Measurements from ENCODE around the gene C11orf58.
A peak's percentile ranks its signal among the peaks of the same experiment; 100 is the strongest.

The C11orf58 gene

DNA sequence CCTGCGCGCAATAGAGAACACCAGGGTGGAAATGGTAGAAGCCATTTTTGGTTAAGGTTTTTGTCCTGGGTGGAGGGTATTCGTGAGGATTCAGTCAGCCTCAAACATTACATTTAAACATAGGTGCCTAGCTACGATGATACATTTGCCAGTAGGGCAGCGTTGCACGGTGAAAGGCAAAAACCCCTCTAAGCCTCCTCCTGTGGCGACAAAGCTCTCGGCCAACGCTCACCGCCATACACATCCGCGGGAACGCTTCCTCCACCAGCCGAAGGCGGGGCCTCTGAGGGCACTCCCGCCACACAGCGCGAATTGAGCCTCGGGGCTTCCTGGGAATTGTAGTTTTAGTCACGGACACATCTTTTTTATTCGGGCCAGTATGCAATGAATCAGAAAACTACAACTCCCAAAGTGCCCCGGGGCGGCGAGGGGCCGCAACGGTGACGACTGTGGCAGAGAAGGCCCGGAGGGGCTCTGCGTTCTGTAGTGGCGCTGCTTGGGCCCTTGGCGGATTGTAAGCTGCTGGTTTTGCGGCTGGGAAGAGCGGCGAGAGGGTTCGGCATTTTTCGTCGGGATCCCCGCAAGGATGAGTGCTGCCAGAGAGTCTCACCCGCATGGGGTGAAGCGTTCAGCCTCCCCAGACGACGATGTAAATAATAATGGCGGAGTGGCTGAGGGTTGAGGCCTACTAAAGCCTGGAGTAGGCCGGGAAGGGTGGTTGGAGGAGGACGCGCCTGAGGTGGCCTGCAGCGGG is at the start of gene C11orf58:
TSS of gene C11orf58 (plus strand) at position 455 of the 754 bp plus-strand sequence. CDS start at position 587, 132 bp downstream.
- peak; percentile 97 for DNase-seq

- no peak for DNase-seq
Observed at GRCh38 chr11:16690086-16690485, 48.4 kb upstream of the C11orf58 start.

DNA sequence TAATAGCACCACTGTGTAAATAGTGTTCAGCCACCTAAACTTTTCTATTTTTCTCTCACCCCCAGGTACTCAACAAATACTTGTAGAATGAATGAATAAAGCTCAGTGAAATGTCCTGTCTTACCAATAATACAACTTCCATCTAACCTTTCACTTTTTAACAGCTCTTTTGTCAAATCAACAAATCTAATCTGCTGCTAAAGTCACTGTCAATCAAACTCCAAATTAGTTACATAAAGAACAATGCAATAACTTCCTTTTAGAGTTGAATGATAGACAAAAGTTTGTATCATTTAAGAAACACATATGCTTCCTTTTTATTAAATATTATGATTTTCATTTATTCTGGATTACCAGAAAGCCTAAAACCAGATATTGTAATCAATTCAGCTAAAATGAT is 34.7 kb upstream of the C11orf58 start:
- no peak for DNase-seq

DNA sequence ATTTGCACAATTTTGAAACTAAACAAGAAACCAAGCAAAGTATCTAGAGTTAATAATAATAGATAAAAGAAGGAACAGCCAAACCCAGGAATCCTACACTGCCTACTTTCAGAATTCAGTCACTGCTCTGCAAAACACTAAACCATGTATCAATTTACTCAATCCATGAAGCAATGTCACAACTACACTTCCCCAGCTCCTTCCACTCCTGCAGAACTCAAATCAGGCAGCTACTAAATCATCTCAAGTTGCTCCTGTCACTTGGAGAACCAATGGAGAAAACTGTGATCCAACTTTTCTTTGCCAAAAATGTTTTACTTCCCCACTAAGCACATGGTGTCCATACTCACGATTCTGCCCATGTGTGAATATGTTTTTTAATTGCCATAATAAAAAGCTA is 24.9 kb upstream of the C11orf58 start:
- no peak for DNase-seq

GRCh38 chr11:16722581-16723344 is 15.7 kb upstream of the C11orf58 start:
- no peak for DNase-seq

- no peak for DNase-seq
Observed at GRCh38 chr11:16727806-16728205, 10.6 kb upstream of the C11orf58 start.

- DNase-seq = no peak
Observed at GRCh38 chr11:16737818-16738192, 642 bp upstream of the C11orf58 start.

- DNase-seq = no peak
Observed at GRCh38 chr11:16738947-16739815, 734 bp downstream of the C11orf58 start.

GRCh38 chr11:16741473-16741872 is 3.0 kb downstream of the C11orf58 start:
- no peak for DNase-seq

- DNase-seq = no peak
Observed at GRCh38 chr11:16743478-16743877, 5.0 kb downstream of the C11orf58 start.

DNA sequence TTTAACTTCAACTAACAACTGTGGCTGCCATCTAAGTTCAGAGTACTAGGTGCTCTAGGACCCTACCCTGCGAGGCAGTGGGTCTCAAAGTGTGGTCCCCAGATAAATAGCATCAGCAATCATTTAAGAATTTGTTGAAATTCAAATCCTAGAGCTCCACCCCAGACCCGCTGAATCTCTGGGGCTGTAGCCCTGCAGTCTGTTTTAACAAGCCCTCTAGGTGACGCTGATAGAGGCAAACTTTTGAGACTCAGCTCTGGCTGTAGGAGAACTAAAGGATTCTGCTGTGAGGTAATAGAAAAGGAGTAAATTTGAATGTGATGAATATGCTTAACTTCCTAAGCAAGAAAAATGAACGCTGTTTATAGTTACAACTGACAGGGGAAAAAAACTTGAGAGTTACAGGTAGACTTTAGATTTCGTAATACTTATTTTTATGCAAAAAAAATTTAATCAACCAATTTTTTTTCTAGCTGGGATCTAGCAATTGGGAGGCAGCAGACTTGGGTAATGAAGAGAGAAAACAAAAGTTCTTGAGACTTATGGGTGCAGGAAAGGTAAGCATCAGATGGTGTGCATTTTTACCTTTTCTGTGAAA is 5.8 kb downstream of the C11orf58 start:
- no peak for DNase-seq

GRCh38 chr11:16745950-16746605 is 7.6 kb downstream of the C11orf58 start:
- DNase-seq = no peak

DNA sequence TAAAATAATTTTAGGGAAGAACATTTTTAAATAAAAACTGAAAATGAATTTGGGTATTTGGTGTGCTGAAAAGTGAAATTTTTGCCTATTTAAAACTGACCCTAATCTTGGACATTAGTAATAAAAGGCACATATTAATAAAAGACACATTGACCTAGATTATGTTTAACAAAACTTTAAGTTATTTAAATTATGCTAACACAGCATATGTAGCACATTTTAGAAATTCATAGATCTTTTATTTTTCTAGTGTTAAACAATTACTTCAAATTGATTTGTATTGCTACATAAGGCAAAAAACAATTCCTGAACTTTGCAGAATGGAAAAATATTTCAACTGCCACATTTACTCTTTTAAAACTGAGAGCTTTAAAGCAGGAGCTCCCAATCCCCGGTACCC is 10.6 kb downstream of the C11orf58 start:
- DNase-seq = no peak

GRCh38 chr11:16749666-16750065 is 11.2 kb downstream of the C11orf58 start:
- peak; percentile 78 for DNase-seq

DNA sequence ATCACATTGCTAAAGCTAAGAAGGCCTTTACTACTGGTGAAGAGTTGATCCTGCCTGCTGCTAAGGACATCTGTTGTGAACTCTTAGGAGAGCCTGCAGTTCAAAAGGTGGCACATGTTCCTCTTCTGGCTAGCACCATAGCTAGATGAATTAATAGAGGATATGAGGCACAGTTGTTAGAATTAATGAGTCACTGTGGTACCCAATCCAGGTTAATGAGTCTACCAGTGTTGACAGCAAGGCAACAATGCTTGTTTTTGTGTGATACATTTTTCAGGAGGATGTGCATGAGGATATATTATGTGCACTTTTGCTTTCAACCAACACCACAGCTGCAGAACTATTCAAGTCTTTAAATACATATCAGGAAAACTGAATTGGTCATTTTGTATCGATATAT is 12.0 kb downstream of the C11orf58 start:
- no peak for DNase-seq

- DNase-seq = no peak
Observed at GRCh38 chr11:16758382-16759024, 20.1 kb downstream of the C11orf58 start.

GRCh38 chr11:16759857-16760508 is 21.5 kb downstream of the C11orf58 start:
- no peak for DNase-seq

GRCh38 chr11:16763746-16764145 is 25.3 kb downstream of the C11orf58 start:
- DNase-seq = no peak

GRCh38 chr11:16764888-16765287 is 26.4 kb downstream of the C11orf58 start:
- DNase-seq = no peak

DNA sequence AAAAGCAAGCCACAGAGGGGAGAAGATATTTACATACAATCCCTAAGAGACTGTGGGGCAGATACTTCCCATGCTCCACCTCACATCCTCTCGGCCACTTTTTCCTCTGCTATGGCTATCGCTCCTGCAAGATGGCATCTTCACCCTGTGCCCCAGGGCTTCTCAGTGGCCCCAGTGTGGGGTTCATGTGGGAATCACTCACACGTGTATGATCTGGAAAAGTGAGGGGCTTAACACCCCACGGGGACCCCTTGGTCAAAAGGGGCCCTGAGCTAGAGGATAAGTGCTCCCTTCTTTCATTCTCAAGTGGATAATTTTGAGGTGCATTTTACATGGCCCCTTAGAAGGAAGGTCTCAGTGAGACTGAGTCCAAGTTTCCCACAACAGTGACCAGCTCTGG is 28.7 kb downstream of the C11orf58 start:
- DNase-seq = no peak

- DNase-seq = no peak
Observed at GRCh38 chr11:16767957-16768356, 29.5 kb downstream of the C11orf58 start.

All from activated CD4-positive, alpha-beta T cell treated with anti-CD3 and anti-CD28 coated beads, Interleukin-2, Interleukin-6, amounts not matched to agents 100 ng/mL and 50 ng/mL, durations not matched to agents 16 hours and 8 hours (primary cell).